Lower lobe of right lung (tissue), 2 donors: ENCODE data around the gene TMEM132D. TPM values are rescaled to one million over a fixed set of nuclear protein-coding genes. Genes with fewer than 3 reads are reported as not detected.

ENCODE experiments used
- ATAC-seq, 2 donors: fragments of 200-7000 bp; cut with Tn5 transposase; one replicate each; pipeline ENCODE4 v1.9.1; 2020 to 2022; ENCODE audit warnings: mild to moderate bottlenecking in 2 of 2, moderate library complexity in 2 of 2
- DNase-seq: peaks from one replicate; pipeline ENCODE4 v3.0.0-alpha.2; 2020
- H3K27ac ChIP-seq: fragments of 200-600 bp; one replicate; pipeline ENCODE4 v1.8.0; 2022
- H3K27me3 ChIP-seq: fragments of 200-600 bp; one replicate; pipeline ENCODE4 v1.8.0; 2022; ENCODE audit warnings: low read depth
- H3K36me3 ChIP-seq: fragments of 200-600 bp; one replicate; pipeline ENCODE4 v1.8.0; 2022; ENCODE audit warnings: mild to moderate bottlenecking
- H3K4me1 ChIP-seq: fragments of 200-600 bp; one replicate; pipeline ENCODE4 v1.8.0; 2022
- H3K4me3 ChIP-seq: fragments of 200-600 bp; one replicate; pipeline ENCODE4 v1.8.0; 2022; ENCODE audit warnings: mild to moderate bottlenecking
- H3K9me3 ChIP-seq: fragments of 200-600 bp; one replicate; pipeline ENCODE4 v1.8.0; 2022
- CTCF ChIP-seq: fragments of 200-600 bp; IDR thresholded peaks from one replicate; pipeline ENCODE4 v1.8.0; 2022; ENCODE audit warnings: antibody characterized with exemption, mild to moderate bottlenecking
- intact Hi-C: fragments of 100-400 bp; cut with DNase I; formaldehyde crosslinking; loops from one replicate; pipeline ENCODE4 v1.11.0; 2022
- total RNA-seq: library from RNA; stranded (reverse); fragmentation: NEBNext Ultra II Directional; extraction: Animal tissue kit (Norgen Biotek cat#: 25700); gene quantifications from one replicate; pipeline ENCODE4 v1.2.1, GENCODE V29; 2021
- donor health status: DM: no; HTN: yes; CAD: no; lungs with severe emphysema.

The TMEM132D gene
- total RNA-seq, 1 donor from 2014 or later = 0.06 TPM

- TF ChIP-seq CTCF = no peak
- no peak for ATAC-seq
- DNase-seq = no peak
- Histone ChIP-seq H3K27ac (no peak overlapping the region), H3K36me3 (no peaks in the 10 kb centered on the region), H3K27me3 (no peaks in the 10 kb centered on the region), H3K9me3 (no peaks in the 10 kb centered on the region), H3K4me1 (no peaks in the 10 kb centered on the region), H3K4me3 (no peak overlapping the region)
- intact Hi-C loops = no loop called here
These were observed 499.3 kb downstream of the TMEM132D start for GRCh38 chr12:129404556-129404955.

DNA sequence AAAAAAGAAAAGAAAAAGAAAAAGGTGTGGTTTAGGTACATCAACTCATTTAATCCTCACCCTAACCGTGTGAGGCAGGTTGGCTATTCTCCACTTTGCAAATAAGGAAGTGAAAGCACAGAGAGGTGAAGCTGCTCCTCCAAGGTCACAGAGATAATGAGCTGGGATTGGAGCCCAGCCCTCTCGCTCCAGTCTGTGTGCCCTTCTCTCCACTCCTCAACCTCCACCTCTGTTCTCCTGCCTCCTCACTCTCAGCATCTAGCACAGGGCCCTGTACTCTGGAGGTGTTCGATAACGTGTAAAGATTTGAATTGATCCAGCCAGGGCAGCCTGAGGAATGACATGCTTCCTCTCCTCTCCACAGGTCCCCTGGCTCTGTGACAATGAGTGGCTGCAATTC, 502.3 kb downstream of the TMEM132D start:
- no peaks in the 10 kb centered on the region for H3K27me3 ChIP-seq
- intact Hi-C loops = no loop called here
- no peaks in the 10 kb centered on the region for H3K36me3 ChIP-seq
- H3K4me3 ChIP-seq = no peak overlapping the region
- DNase-seq (no peak), ATAC-seq (peak in 1 of 2 donors; percentile 19)
- H3K9me3 ChIP-seq = no peaks in the 10 kb centered on the region
- no peak for TF ChIP-seq CTCF
- no peak overlapping the region for H3K27ac ChIP-seq
- H3K4me1 ChIP-seq = no peaks in the 10 kb centered on the region

GRCh38 chr12:129394177-129394825, 509.5 kb downstream of the TMEM132D start:
- no peaks in the 10 kb centered on the region for H3K9me3 ChIP-seq
- no peaks in the 10 kb centered on the region for H3K27me3 ChIP-seq
- H3K4me1 ChIP-seq = peaks cover 8% of the 10 kb centered on the region
- no peak for DNase-seq
- H3K27ac ChIP-seq = no peak overlapping the region
- peak; percentile 34 to 52 for ATAC-seq
- H3K36me3 ChIP-seq = no peaks in the 10 kb centered on the region
- intact Hi-C loops = no loop called here
- no peak for TF ChIP-seq CTCF
- H3K4me3 ChIP-seq = no peak overlapping the region

GRCh38 chr12:129393357-129393937, 510.4 kb downstream of the TMEM132D start:
- no peaks in the 10 kb centered on the region for H3K9me3 ChIP-seq
- intact Hi-C loops = no loop called here
- H3K4me3 ChIP-seq = no peak overlapping the region
- no peak for DNase-seq
- peak; percentile 72 to 90 for ATAC-seq
- peaks cover 8% of the 10 kb centered on the region for H3K4me1 ChIP-seq
- no peaks in the 10 kb centered on the region for H3K27me3 ChIP-seq
- no peak for TF ChIP-seq CTCF
- no peaks in the 10 kb centered on the region for H3K36me3 ChIP-seq
- H3K27ac ChIP-seq = no peak overlapping the region

DNA sequence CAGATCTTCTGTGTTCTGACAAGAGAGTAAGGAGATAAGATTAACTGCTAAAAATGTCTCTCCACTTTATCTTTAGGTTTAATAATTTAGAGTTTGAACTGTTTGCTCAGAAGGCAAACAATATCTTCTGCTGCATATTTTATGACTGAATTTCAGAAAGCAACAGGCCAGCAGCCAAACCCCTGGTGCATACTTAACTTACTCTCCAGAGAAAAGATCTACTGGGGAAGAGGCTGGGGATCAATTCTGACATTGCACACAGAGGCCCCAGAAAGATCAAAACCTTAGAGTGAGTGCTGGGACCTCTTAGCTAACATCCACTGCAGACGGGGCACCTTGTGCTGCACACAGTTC, 518.2 kb downstream of the TMEM132D start:
- no peaks in the 10 kb centered on the region for H3K9me3 ChIP-seq
- no peaks in the 10 kb centered on the region for H3K27me3 ChIP-seq
- H3K4me3 ChIP-seq = no peak overlapping the region
- TF ChIP-seq CTCF = no peak
- H3K27ac ChIP-seq = no peak overlapping the region
- no peak for DNase-seq
- H3K36me3 ChIP-seq = no peaks in the 10 kb centered on the region
- H3K4me1 ChIP-seq = no peaks in the 10 kb centered on the region
- no peak for ATAC-seq
- intact Hi-C loops = no loop called here
